GM18502 (cell line): ENCODE results near the gene ERGIC3.

Experiments
- ATAC-seq: cut with Tn5 transposase; IDR thresholded peaks from one replicate; pipeline ENCODE4 v1.9.1; 2021; ENCODE audit warnings: mild to moderate bottlenecking; ENCODE audit not compliant: unreplicated experiment, poor library complexity

ERGIC3 gene

DNA sequence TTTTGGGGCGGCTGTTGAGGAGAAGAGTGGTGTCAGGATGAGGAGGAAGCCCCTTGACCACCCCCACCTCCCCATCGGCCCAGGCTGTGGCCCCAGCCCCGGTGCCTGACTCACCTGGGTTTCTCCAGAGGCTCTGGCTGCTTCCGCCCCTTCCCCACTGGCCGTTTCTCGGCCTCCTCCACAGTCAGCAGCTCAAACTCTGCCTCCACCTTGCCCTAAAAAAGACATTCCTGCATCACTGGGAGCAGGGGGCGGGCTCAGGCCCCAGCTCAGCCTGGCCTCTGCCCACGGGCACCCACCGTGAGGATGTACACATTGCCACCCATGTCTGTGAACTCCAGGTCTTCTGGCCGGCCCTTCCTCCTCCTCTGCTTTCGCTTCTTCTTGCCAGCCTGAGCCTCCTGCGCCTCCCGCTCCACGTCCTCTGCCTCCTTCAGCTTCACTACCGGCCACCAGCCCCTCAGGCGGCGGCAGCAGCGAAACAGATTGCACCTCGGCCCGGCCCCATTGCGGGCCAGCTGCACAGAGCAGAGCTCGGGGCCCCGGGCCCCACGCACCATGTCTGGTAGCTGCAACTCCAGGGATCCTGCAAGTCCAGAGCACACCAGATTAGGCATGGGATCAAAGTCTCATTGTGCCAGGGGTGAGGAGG lies 17.3 kb downstream of the ERGIC3 start:
- ATAC-seq: no peak

GRCh38 chr20:35560105-35560511 lies 18.2 kb downstream of the ERGIC3 start:
- ATAC-seq: no peak

- ATAC-seq: no peak
Measured at GRCh38 chr20:35560541-35560940, 18.7 kb downstream of the ERGIC3 start.

DNA sequence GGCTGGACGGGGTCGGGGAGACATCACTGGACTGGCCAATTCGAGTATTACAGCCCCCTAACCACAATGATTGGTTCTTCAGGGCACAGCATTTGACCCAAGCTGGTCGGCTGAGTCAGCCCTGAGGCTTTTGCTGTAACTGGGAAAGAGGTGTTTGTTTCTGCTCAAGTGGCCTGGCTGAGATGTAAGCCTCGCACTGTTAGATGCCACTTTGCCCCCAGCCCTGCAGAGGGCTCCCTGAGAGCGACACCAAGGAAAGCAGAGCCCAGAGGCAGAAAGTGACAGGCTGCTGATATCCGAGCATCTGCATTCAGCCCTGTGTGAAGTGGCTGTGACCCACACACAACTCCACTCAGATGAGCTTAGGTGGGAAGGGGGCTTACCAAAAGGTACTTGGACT lies 19.4 kb downstream of the ERGIC3 start:
- no peak for ATAC-seq

DNA sequence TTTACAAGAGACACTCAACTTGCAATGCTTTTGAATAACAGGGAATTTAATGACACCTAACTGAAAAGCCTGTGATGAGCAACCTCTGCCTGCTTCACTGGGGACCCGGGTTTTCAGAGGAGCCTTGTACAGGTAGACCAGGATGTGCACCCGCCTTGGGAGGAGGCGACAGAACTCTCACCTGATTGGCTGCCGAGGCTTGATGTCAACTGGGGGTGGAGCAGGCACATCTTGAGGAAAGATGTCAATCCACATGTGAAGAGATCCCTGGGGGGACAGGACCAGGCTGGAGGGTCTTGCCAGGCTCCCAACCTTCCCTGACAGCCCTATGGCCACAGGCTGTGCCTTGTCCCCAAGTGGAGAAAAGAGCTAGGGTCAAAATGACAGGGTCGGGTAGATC lies 19.8 kb downstream of the ERGIC3 start:
- no peak for ATAC-seq

DNA sequence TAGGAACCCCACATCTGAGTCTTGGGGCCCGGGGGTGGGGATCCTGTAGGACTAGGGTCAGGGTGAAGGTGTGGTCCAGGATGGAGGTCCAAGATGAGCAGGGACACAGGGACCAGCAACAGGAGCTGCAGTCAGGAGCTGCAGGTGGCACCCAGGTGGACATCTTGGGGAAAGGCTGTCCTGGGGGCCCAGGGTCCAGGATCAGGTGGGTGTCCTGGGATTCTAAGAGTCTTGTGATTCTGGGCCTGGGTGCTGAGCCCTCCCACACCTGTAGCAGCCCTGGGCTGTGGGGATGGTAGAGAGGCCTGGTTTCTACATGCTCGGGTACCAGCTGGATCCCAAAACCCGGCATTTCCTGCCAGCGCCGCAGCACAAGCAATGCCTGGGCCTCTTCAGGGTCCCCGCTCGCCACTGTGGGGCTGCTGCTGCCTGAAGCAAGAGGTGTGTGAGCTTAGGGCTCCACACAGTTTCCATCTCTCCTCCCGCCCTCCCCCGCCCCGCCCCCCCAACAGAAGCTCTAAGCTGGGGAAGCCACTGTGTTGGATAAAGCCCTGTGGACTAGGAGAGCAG lies 20.7 kb downstream of the ERGIC3 start:
- ATAC-seq: no peak

GRCh38 chr20:35563834-35564233 lies 22.0 kb downstream of the ERGIC3 start:
- ATAC-seq: no peak

DNA sequence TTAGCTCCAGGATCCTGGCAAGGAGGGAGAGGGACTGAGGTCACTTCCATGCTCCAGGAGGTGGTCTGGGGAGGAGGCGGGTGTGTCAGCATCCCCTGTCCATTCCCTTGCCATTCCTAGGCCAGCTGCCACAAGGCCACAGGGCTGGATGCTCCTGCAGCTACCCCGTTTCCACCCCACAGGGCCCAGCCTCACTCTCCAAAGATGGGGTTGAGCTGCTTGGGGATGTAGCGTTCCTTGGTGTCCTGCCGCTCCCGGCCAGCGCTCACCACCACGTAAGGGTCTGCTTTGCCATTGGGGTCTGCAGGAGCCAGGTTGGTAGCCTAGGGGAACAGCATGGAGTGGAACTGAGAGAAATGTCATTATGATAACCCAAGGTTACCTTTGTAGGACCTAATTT lies 23.0 kb downstream of the ERGIC3 start:
- no peak for ATAC-seq

DNA sequence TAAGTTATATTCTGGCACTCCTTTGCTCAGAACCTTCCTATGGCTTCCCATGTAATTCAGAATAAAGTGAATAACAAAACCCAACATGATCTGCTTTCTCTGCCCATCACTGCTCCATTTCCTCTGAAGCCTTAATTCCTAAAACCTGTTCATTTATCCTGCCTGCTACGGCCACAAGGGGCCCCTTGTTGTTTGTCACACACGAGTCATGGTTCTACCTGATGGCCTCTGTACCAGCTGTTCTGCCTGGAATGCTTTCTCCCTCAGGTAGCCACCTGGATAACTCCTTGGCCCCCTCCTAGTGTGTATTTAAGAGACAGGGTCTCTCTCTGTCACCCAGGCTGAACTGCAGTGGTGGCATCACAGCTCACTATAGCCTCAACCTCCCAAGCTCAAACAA lies 26.8 kb downstream of the ERGIC3 start:
- ATAC-seq: no peak

DNA sequence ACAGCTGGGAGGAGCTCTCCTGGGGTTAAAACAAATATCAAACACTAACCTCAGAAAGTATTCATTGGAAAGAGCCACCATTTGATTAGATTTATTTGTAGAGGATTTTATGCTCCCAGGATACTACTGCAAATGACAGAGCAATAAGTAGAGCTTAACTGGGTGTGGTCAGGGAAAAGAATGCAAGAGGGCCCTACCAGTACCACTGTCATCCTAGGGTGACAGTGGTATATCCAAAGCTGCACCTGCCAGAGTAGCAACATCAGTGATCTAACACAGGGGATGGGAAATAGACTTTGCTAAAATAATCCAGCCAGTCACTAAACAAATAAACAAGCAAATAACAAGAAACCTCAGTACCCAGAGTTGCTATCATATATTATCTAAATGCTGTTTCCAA lies 29.7 kb downstream of the ERGIC3 start:
- ATAC-seq: no peak

GRCh38 chr20:35572838-35573237 lies 31.0 kb downstream of the ERGIC3 start:
- ATAC-seq: no peak

DNA sequence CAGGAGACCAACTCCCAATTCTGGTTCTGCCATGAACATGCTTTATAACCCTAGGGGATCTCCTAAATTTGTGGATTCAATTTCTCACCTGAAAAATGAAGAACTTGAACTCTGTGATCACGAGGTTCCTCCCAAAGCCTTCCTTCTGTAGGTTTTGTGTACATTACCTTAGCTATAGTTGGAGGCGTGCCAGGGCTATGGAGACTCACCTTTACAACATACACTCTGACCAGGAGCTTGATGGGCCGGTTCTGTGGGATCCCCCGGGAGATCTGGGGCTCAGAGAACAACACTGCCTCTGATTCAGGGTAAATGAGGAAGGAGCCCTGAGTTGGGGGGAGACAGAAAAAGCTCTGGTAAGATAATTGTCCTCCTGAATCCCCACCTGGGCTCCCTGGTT lies 34.1 kb downstream of the ERGIC3 start:
- no peak for ATAC-seq

DNA sequence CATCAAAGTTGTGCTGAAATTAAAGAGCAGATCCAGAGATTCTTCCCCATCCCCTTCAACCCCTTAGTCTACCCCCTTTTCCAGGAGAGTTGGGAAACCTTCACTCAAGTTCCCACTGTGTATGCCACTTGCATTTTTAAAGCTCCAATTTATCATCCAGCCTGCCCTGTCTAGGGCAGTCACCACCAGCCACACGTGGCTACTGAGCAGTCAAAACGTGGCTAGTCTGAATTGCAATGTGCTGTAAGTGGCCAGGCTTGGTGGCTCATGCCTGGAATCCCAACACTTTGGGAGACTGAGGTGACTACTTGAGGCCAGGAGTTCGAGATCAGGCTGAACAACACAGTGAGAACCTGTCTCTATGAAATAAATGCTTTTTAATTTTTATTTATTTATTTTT lies 34.9 kb downstream of the ERGIC3 start:
- no peak for ATAC-seq

DNA sequence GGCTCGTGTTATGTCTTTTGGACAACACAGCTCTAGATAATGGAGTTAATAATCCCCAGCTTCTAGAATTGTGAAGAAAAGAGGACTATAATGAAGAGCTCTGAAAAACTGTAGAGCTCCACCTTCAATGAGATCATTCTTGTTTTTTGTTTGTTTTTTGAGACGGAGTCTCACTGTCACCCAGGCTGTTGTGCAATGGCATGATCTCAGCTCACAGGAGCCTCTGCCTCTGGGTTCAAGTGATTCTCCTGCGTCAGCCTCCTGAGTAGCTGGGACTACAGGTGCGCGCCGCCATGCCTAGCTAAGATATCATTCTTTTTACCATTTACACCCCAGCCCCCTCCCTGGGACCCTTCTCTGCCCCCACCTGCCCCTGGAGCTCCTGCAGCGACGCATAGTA lies 36.6 kb downstream of the ERGIC3 start:
- no peak for ATAC-seq

GRCh38 chr20:35579196-35579595 lies 37.3 kb downstream of the ERGIC3 start:
- ATAC-seq: no peak

GRCh38 chr20:35582131-35582530 lies 40.3 kb downstream of the ERGIC3 start:
- ATAC-seq: no peak

DNA sequence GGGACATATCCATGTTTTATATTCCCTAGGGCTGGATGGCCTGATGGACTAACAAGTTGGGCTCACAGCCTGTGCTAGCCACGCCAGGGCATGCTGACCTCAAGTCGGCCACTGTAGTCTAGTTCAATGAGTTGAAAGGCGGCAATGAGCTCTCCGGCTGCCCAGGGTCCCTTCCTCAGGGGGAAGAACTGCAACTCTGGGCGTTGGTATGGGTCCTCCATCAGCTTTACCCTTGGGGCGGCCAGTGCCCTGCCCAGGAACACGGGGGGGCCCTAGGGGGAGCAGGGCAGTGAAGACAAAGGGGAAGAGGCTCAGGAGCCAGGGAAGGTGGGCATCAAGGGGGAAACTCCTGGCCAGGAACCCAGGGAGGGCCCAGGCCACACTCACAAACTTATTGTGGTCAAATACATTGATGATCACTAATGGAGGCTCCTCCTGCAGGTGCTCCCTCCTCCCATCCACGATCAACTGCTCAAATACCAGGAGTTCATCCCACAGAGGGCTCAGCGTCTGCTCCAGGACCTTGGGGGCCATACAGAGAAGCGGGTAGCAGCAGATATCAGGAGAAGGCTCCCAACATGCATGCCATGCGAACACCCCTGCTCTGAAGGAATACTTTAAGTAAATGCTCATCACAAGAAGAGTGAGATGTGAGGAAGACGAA lies 41.0 kb downstream of the ERGIC3 start:
- no peak for ATAC-seq

GRCh38 chr20:35583636-35584560 lies 42.0 kb downstream of the ERGIC3 start:
- ATAC-seq: no peak

GRCh38 chr20:35586751-35587425 lies 45.0 kb downstream of the ERGIC3 start:
- ATAC-seq: no peak

DNA sequence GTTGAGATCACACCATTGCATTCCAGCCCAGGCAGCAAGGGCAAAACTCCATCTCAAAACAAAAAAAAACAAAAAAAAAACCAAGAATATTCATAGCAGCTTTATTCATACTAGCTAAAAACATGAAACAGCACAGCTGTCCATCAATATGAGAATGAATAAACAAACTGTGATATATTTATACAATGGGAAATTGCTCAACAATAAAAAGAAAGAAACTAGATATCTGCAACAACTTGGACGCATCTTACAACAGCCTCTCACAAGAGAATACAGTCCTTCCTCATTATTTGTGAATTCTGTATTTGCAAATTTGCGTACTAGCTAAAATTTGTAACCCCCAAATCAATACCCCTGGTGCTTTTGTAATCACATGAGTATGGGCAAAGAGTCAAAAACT lies 45.6 kb downstream of the ERGIC3 start:
- no peak for ATAC-seq
